ENCODE data around the gene ADAMTS6. TPM values are rescaled to one million over a fixed set of nuclear protein-coding genes. Genes with fewer than 3 reads are reported as not detected.

ADAMTS6 gene, protein sequence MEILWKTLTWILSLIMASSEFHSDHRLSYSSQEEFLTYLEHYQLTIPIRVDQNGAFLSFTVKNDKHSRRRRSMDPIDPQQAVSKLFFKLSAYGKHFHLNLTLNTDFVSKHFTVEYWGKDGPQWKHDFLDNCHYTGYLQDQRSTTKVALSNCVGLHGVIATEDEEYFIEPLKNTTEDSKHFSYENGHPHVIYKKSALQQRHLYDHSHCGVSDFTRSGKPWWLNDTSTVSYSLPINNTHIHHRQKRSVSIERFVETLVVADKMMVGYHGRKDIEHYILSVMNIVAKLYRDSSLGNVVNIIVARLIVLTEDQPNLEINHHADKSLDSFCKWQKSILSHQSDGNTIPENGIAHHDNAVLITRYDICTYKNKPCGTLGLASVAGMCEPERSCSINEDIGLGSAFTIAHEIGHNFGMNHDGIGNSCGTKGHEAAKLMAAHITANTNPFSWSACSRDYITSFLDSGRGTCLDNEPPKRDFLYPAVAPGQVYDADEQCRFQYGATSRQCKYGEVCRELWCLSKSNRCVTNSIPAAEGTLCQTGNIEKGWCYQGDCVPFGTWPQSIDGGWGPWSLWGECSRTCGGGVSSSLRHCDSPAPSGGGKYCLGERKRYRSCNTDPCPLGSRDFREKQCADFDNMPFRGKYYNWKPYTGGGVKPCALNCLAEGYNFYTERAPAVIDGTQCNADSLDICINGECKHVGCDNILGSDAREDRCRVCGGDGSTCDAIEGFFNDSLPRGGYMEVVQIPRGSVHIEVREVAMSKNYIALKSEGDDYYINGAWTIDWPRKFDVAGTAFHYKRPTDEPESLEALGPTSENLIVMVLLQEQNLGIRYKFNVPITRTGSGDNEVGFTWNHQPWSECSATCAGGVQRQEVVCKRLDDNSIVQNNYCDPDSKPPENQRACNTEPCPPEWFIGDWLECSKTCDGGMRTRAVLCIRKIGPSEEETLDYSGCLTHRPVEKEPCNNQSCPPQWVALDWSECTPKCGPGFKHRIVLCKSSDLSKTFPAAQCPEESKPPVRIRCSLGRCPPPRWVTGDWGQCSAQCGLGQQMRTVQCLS (N-terminal part only)
- 77.3 and 134 TPM in 2 replicates for total RNA-seq

DNA sequence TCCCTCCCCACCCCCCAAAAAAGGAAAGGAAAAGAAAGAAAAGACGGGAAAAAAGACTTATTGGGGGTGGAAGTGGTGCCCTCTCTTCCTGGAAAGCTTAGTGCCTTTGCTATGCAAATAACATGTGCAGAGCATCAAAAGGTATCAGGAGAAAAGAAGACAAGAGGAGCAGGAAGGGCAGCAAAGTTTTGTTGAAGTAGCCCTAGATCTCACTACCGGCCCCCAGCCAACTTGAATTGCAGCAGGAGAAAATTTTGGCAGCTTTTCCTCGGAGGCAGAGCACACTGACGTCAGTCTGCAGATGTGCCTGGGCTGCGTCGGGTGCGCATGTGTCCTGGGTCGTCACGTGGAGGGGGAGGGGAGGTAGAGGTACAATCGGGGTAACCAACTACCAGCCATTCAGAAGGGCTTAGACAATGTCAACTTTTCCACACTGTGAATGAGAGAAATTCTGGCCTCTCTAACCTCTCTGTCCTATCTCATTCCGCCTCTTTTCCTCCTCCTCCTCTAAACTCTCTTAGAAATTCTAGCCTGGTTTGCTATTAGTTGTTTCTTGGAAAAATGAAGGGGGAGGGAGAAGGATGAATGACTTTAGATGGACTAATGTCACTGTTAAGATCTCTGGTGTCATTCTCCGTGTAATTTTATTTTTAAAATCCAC is at the start of gene ADAMTS6:
Gene ADAMTS6, minus strand, starts transcription at position 286 of the 661 bp plus-strand sequence. CDS start 8,247 bp downstream, outside the sequence.

Small RNA genes within 50 kb of the gene (small RNA-seq; reads per million reads assigned to genes)
- not detected for gene RF00019

Other genes with a start within 250 kb of the ADAMTS6 start
- 61.2 and 88.7 TPM in 2 replicates for gene CENPK, start 81.2 kb upstream of the ADAMTS6 start, total RNA-seq
- gene PPWD1, start 81.4 kb upstream of the ADAMTS6 start, total RNA-seq, result 57.0 and 57.8 TPM in 2 replicates
- 14.9 and 15.4 TPM in 2 replicates for gene TRIM23, start 142.4 kb upstream of the ADAMTS6 start, total RNA-seq
- gene SHLD3, start 143.1 kb upstream of the ADAMTS6 start, total RNA-seq, result 6.2 and 8.0 TPM in 2 replicates
- gene TRAPPC13, start 143.1 kb upstream of the ADAMTS6 start, total RNA-seq, result 29.4 and 34.4 TPM in 2 replicates
- gene SGTB, start 240.2 kb upstream of the ADAMTS6 start, total RNA-seq, result 18.1 and 23.9 TPM in 2 replicates
- 61.0 and 71.6 TPM in 2 replicates for gene NLN, start 240.3 kb upstream of the ADAMTS6 start, total RNA-seq

Measured in thoracic aorta endothelial cell (primary cell).